HG02885 (cell line): Measurements from ENCODE around the gene CLHC1.
"Not testable (repeated sequence)": the region's sequence is repeated elsewhere in the genome, so short reads cannot be mapped to it uniquely, and the experiment has no call there.

Source experiments
- ATAC-seq: cut with Tn5 transposase; IDR thresholded peaks from one replicate; pipeline ENCODE4 v1.9.1; 2021; ENCODE audit warnings: mild to moderate bottlenecking; ENCODE audit not compliant: unreplicated experiment, poor library complexity

The CLHC1 gene

GRCh38 chr2:55233658-55233940 is 1.5 kb upstream of the CLHC1 start:
- ATAC-seq: no peak

- ATAC-seq: no peak
Measured at GRCh38 chr2:55232863-55233657, 967 bp upstream of the CLHC1 start.

GRCh38 chr2:55231546-55232083 is 478 bp downstream of the CLHC1 start:
- ATAC-seq: no peak

DNA sequence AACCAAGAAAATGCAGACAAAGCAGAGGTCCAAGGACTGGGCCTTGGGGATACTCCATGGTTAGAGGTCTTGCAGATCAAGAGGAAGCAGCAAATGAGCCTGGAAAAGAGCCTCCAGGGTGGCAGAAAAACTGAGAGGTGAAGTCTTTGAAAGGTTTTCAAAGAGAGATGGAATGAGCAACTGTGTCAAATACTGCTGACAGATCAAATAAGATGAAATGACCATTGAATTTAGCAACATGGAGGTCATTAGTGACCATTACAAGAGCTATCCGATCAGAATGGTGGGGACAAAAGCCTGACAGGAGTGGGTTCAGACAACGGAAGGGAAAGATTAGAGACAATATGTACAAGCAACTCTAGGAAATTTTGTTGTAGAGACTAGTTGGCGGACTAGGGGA is 1.5 kb downstream of the CLHC1 start:
- ATAC-seq: no peak

GRCh38 chr2:55229221-55229620 is 2.9 kb downstream of the CLHC1 start:
- no peak for ATAC-seq

- no peak for ATAC-seq
Measured at GRCh38 chr2:55228226-55228563, 3.9 kb downstream of the CLHC1 start.

DNA sequence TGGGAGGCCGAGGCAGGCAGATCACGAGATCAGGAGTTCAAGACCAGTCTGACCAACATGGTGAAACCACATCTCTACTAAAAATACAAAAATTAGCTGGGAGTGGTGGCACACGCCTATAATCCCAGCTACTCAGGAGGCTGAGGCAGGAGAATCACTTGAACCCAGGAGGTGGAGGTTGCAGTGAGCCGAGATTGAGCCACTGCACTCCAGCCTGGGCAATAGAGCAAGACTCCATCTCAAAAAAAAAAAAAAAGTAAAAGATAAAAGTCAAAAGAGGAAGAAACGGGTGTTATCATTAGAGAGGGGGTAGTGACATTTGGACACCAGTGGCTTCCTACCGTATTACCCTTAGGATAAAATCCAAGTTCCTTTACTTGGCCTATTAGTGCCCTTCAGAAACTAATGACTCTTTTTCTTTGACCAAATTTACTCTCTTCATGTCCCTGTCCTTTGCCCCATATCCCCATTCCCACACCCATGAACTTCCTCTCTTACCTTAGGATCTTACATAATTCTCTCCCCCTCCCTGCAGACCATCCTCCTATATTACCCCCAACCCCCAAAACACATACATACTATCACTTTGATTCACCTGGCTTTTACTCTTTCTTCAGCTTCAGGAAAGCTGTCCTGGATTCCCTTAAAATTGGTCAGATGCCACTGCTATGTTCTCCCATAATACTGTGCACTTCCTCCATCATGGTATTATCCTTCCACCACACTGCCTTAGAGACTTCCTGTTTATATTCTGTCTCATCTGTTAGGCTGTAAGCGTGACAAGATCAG is 4.5 kb downstream of the CLHC1 start:
- not testable (repeated sequence) for ATAC-seq

GRCh38 chr2:55225481-55226020 is 6.5 kb downstream of the CLHC1 start:
- ATAC-seq: no peak

- ATAC-seq: no peak
Measured at GRCh38 chr2:55224761-55225261, 7.3 kb downstream of the CLHC1 start.

GRCh38 chr2:55223958-55224760 is 7.9 kb downstream of the CLHC1 start:
- no peak for ATAC-seq

DNA sequence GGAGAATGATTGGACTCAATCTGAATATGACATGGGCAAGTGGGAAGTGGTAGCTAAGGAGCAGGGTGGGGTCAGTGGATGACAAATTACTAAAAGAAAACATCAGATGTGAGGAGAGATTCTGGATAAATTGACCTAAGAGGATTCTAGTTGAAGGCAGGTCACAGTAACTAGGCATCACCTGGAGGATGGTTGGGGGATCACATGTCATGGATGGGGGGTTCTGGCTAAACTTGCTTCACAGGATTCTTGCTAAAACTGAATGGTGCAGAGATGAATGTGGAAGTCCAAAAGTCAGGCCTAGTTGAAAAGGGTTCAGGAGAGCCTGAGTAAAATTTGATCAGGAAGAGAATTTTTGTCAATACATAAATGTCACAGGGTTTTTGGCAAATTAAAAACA is 18.3 kb downstream of the CLHC1 start:
- ATAC-seq: no peak

DNA sequence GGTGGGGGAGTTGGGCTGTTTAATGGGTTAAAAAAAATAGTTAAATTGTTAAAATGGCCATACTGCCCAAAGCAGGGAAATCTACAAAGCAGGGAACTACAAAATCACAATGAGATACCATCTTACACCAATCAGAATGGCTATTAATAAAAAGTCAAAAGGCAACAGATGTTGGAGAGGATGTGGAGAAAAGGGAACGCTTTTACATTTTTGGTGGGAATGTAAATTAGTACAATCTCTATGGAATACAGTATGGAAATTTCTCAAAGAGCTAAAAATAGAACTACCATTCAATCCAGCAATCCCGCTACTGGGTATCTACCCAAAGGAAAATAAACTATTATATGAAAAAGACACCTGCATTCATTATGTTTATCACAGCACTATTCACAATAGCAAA is 27.1 kb downstream of the CLHC1 start:
- no peak for ATAC-seq

GRCh38 chr2:55204536-55204935 is 27.6 kb downstream of the CLHC1 start:
- ATAC-seq: no peak

- no peak for ATAC-seq
Measured at GRCh38 chr2:55200416-55200815, 31.7 kb downstream of the CLHC1 start.

- ATAC-seq: no peak
Measured at GRCh38 chr2:55196526-55196925, 35.6 kb downstream of the CLHC1 start.

- ATAC-seq: not testable (repeated sequence)
Measured at GRCh38 chr2:55191888-55192287, 40.2 kb downstream of the CLHC1 start.

DNA sequence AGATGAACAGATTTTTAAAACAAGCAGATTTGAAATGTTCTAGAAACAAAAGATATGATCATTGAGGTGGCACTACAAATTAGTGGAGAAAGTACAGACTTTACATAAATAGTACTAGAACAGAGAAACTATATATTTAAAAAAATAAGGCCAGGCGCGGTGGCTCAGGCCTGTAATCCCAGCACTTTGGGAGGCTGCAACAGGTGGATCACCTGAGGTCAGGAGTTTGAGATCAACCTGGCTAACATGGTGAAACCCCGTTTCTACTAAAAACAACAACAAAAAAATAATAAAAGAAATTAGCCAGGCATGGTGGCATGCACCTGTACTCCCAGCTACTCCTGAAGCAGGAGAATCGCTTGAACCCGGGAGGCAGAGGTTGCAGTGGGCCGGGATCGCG is 45.3 kb downstream of the CLHC1 start:
- ATAC-seq: not testable (repeated sequence)

DNA sequence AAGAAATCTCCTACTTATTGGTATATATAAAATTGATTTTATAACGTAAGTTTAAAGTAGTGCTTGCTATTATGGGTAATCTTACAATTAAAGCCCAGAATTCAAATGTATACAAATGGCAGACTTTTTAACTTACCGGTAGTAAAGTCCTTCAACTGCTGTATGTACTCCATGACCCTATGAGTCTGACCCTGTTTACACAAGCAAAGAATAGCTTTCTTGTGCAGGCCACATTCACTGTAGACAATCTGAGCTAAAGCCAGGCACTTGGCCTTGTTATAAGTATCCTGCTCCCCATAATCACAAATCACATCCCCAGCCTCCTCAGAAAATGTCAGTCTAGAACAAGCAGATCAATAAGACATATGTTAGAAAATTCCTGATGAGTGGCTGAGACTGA is 51.7 kb downstream of the CLHC1 start:
- ATAC-seq: no peak

GRCh38 chr2:55176094-55176415 is 56.0 kb downstream of the CLHC1 start:
- no peak for ATAC-seq

- peak; percentile 75 for ATAC-seq
Measured at GRCh38 chr2:55175254-55176093, 56.6 kb downstream of the CLHC1 start.
